KBM-7 (cell line): ENCODE results near the gene YTHDF2.
"Not testable (repeated sequence)": the region's sequence is repeated elsewhere in the genome, so short reads cannot be mapped to it uniquely, and the experiment has no call there.

Source experiments
- DNase-seq: peaks from one replicate; pipeline ENCODE4 v3.0.0-alpha.2; 2015
- in situ Hi-C: fragments of 300-500 bp; cut with MboI; formaldehyde crosslinking; loops from 2 replicates; pipeline ENCODE4 v1.14.3; 2020; ENCODE audit warnings: low sequenced_read_pairs, low pct_unique_long_range_greater_than_20kb, mixed read lengths

YTHDF2 gene

DNA sequence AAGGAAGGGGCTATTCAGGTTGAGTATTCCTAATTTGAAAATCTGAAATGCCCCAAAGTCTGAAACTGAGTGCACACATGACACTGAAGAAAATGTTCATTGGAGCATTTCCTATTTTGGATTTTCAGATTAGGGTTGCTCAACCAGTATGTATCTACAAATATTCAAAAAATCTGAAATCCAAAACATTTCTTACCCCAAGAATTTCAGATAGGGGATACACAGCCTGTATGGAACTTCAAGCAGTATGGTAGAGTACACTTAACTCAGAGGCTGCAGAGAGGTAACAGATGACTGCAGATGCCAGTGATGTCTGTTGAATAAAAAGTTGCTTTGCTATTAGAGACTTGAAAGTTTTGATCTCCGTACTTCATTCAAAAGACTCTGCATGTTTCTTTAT lies 19.0 kb downstream of the YTHDF2 start:
- in situ Hi-C loops = no loop called here
- no peak for DNase-seq

GRCh38 chr1:28756846-28757245 lies 20.1 kb downstream of the YTHDF2 start:
- no peak for DNase-seq
- in situ Hi-C loops = no loop called here

- in situ Hi-C loops = no loop called here
These were observed 21.7 kb downstream of the YTHDF2 start for GRCh38 chr1:28758420-28758819.

DNA sequence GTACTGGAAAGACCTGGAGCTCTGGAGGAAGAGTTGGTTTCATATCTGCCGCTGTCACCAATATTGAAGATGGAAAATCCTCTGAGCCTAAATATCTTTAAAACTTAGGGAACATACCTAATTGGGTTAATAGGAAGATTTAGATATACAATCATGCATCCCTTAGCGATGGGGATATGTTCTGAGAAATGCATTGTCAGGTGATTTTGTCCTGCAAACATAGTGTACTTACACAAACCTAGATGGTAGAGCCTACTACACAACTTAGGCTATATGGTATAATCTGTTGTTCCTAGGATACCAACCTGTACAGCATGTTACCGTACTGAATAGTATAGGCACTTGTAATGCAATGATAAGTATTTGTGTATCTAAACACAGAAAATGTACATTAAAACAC lies 22.5 kb downstream of the YTHDF2 start:
- no peak for DNase-seq
- in situ Hi-C loops = no loop called here

More at GRCh38 chr1:28758420-28758819, 21.7 kb downstream of the YTHDF2 start:
- DNase-seq = no peak

GRCh38 chr1:28761189-28761588 lies 24.4 kb downstream of the YTHDF2 start:
- in situ Hi-C loops = no loop called here
- no peak for DNase-seq

- in situ Hi-C loops = no loop called here
- DNase-seq = no peak
These were observed 29.9 kb downstream of the YTHDF2 start for GRCh38 chr1:28766532-28767183.

DNA sequence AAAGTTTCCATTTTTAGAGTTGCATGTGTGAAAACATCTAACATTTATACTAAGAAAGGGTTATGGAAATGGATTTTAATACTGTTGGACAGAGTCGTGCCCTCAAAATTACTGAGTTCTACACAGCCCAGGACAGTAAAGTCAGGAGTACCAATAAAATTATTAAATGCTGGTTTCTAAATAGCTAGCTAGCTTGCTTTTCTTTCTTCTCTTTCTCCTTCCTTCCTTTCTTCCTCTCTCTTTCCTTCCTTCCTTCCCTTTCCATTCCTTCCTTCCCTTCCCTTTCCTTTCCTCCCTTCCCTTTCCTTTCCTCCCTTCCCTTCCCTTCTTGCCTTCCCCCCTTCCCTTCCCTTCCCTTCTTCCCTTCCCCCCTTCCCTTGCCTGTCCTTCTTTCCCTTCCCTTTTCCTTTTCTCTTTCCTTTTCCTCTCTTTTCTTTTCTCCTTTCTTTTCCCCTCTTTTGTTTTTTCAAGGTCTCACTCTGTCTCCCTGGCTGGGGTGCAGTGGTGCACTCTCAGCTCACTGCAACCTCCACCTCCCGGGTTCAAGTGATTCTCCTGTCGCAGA lies 33.9 kb downstream of the YTHDF2 start:
- in situ Hi-C loops = no loop called here
- DNase-seq = no peak

DNA sequence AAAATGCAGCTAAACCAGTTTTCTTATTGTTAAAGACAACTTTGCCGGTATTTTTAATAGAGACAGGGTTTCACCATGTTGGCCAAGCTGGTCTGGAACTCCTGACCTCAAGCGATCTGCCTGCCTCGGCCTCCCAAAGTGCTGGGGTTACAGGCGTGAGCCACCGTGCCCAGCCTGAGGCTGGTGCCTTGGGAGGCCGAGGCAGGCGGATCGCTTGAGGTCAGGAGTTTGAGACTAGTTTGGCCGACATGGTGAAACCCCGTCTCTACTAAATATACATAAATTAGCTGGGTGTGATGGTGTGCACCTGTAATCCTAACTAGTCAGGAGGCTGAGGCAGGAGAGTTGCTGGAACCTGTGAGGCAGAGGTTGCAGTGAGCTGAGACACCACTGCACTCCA lies 35.2 kb downstream of the YTHDF2 start:
- DNase-seq, in situ Hi-C loops: not testable (repeated sequence)

GRCh38 chr1:28773105-28773504 lies 36.4 kb downstream of the YTHDF2 start:
- in situ Hi-C loops = no loop called here
- no peak for DNase-seq

DNA sequence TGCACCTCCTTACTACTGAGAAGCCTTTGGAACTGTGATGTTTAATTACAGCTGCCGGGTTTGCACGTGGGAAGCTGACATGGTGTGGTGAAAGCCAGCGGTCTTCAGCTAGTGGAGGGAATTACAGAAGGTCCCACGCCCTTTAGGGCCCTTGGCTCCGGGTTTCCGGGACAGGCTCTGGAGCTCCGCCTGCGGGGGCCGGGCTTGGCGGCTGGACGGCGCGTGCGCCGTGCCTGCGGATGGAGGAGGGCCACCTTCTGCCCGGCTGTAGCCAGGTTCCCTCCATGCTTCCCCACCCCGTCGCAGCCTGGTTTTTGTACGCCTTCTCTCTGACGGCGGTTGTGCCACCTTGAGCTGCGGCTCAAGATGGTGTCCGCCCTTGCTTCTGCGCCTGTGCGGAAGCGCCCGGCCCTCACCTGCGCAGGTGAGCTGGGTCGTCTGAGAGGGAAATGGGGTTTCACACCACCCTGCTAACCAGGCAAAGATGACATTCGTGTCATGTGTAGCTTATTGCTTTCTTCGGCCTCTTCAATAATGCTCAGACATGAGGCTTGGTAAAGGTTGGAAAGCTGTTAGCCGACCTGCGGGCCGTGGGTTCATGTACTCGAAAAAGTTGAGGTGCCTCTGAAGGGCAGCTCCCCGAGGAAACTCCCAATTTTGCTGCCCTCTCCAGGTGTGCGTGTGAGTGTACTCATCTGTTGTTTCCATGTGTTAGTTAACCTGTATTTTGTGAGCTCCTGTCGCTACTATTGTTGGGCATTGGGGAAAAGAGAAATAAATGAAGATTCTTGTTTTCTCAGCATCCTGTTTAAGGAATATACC lies 38.6 kb downstream of the YTHDF2 start:
- in situ Hi-C loops = no loop called here
- DNase-seq = no peak

DNA sequence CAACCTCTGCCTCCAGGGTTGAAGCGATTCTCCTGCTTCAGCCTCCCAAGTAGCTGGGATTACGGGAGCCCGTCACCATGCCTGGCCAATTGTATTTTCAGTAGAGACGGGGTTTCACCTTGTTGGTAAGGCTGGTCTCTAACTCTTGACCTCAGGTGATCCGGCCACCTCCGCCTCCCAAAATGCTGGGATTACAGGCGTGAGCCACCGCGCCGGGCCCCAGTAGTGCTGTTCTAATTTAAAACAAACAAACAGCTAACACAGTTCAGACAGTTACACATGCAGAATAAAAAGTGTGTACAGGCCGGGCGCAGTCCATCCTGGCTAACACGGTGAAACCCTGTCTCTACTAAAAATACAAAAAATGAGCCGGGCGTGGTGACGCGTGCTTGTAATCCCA lies 39.6 kb downstream of the YTHDF2 start:
- DNase-seq = no peak
- in situ Hi-C loops = no loop called here

DNA sequence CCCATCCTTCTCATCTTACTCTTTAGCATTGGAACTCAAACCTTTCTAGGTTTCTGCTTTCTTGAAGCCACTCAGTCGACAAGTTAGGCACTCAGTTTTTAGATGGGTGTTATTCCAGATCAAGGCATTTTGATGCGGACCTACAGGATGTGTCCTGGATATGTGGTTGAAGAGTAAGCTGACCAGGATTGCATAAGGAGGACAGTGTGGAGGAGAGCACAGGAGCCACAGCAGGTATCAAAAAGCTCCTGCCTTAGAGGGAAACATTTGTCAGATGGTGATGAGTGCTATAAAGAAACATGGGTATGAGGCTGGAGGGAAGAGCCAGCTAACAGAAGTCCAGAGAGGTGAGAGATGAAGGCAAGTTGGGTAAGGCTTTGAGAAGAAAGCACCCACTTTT lies 41.3 kb downstream of the YTHDF2 start:
- in situ Hi-C loops = no loop called here
- no peak for DNase-seq

- in situ Hi-C loops = no loop called here
- DNase-seq = peak; percentile 26
These were observed 43.1 kb downstream of the YTHDF2 start for GRCh38 chr1:28779751-28780408.

DNA sequence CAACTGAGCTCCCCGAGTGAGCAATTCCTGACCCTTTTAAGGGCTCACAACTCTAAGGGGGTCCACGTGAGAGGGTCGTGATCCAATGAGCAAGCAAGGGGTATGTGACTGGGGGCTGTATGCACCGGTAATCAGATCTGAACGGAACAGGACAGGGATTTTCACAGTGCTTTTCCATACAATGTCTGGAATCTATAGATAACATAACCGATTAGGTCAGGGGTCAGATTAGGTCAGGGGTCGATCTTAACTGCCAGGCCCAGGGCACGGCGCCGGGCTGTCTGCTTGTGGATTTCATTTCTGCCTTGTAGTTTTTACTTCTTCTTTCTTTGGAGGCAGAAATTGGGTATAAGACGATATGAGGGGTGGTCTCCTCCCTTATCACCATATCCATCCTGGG lies 44.6 kb downstream of the YTHDF2 start:
- in situ Hi-C loops = no loop called here

DNA sequence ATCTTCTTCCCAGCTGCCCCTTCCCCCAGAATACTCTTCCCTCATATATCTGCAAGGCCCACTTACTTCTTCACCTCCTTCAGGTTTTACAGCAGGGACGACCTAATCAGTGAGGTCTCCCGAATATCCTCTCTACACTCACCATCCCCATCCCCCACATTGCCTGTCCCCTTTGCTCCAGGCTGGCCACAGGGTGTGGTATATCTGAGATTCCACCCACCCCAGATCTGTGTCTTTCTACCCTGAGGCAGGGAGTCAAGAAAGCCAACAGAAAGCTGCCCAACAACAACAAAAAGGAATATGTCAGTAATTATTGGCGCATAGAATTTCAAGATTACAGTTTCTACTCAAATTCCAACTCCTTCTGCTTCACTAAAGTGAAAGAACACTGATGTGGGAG lies 45.3 kb downstream of the YTHDF2 start:
- DNase-seq = no peak
- in situ Hi-C loops = no loop called here

More for the DNA sequence above, 44.6 kb downstream of the YTHDF2 start:
- no peak for DNase-seq

GRCh38 chr1:28783363-28783762 lies 46.6 kb downstream of the YTHDF2 start:
- no peak for DNase-seq
- in situ Hi-C loops = no loop called here

DNA sequence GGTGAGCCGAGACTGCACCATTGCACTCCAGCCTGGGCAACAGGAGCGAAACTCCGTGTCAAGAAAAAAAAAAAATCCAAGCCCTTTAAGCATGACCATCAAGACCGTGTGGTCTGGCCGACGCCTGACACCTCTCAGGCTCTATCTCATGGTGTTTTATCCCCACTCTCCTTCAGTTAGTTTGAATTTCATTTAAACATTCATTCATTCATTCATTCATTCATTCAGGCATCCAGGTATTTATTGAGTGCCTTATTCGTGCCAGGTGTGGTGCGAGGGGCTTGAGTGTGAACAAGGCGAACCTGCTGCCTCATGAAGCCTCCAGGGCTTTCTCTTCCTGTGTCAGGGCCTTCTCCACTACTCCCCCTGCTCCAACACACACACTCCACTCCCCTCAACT lies 52.7 kb downstream of the YTHDF2 start:
- no peak for DNase-seq
- in situ Hi-C loops = no loop called here

DNA sequence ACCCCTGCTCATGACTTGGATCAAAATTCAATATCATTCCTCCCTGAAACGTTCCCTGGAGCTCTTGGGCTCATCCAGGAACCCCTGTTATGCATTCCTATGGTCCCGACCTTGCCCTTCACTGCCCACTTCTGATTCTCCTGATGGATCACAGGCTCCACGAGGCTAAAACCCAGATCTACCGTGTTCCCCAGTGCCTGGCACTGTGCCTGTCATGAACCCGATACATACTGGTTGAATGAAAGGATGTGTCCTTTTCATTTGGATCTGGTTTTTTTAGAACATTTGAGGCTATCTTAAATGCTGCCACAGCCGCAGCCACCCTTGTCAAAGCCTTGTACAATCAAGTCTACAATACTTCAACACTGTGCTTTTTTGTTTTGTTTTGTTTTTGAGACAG lies 53.1 kb downstream of the YTHDF2 start:
- DNase-seq = no peak

DNA sequence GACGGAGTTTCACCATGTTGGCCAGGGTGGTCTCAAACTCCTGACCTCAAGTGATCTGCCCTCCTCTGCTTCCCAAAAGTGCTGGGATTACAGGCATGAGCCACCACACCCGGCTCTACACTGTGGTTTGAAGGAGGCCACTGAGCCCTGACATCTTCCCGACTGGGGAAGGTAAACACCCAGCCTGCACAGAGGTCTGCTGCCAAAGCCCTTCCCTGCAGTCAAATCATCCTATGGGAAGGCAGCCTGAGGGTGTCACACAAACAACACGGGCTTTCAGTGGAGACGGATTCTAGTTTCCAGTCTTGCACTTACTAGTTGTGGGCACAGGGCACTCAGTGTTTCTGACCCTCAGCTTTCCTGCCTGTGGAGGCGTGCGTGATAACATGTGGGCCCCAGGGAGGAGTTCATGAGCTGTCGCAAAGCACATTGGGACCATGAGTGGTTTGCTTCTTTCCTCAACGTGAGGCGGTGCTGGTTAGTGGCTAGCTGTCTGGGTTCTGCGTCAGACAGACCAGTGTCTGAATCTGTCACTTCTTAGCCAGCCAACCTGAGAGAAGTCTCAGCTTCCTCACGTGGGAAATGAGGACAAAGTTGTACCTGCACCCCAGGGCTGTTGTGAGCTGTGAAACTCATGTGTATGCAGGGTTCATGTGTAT lies 53.8 kb downstream of the YTHDF2 start:
- in situ Hi-C loops = no loop called here

More for the DNA sequence above, 53.1 kb downstream of the YTHDF2 start:
- in situ Hi-C loops = no loop called here

More for the DNA sequence above, 53.8 kb downstream of the YTHDF2 start:
- DNase-seq = no peak
